Subcutaneous adipose tissue (tissue), 4 donors: Measurements from ENCODE around the gene PSMC3. TPM values are rescaled to one million over a fixed set of nuclear protein-coding genes. Genes with fewer than 3 reads are reported as not detected.

ENCODE experiments used
- CTCF ChIP-seq: fragments of 450-650 bp; IDR thresholded peaks from one replicate; pipeline ENCODE4 v1.5.1; 2016; ENCODE audit warnings: low read depth, mild to moderate bottlenecking, control low read depth, antibody characterized with exemption, moderate library complexity
- total RNA-seq, 4 donors: library from RNA; depleted of rRNA; stranded (reverse); fragments of >200 nt; gene quantifications; one replicate each; pipeline ENCODE4 v1.1.0, GENCODE V29; 2016

The PSMC3 gene
- total RNA-seq, 4 donors from 2014 or later: 67.3 to 156 (median 102) TPM

- no peak for TF ChIP-seq CTCF
Measured at GRCh38 chr11:47466201-47466600, 40.0 kb upstream of the PSMC3 start.

- no peak for TF ChIP-seq CTCF
Measured at GRCh38 chr11:47464483-47464882, 38.2 kb upstream of the PSMC3 start.

GRCh38 chr11:47461876-47462275, 35.6 kb upstream of the PSMC3 start:
- TF ChIP-seq CTCF: no peak

GRCh38 chr11:47460571-47461235, 34.5 kb upstream of the PSMC3 start:
- no peak for TF ChIP-seq CTCF

GRCh38 chr11:47453365-47453764, 27.1 kb upstream of the PSMC3 start:
- TF ChIP-seq CTCF: no peak

- TF ChIP-seq CTCF: no peak
Measured at GRCh38 chr11:47451990-47452389, 25.8 kb upstream of the PSMC3 start.

GRCh38 chr11:47451436-47451835, 25.2 kb upstream of the PSMC3 start:
- no peak for TF ChIP-seq CTCF
